ENCODE results near the gene PPP2R3B.
"Not testable (repeated sequence)": the region's sequence is repeated elsewhere in the genome, so short reads cannot be mapped to it uniquely, and the experiment has no call there.

Gene PPP2R3B

DNA sequence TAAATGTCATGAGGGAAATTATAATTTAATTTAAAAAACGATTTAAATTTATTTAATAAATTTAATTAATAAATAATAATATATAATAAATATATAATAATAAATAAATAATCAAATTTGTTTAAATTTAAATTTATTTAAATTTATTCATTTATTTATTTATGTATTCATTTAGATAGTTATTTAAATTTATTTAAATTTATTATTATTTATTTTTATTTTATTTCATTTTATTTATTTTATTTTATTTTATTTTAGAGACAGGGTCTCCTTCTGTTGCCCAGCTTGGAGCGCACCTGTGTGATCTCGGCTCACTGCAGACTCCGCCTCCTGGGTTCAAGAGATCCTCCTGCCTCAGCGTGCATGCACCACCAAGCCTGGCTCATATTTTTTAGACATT, 18.4 kb upstream of the PPP2R3B start:
- no peak for DNase-seq (ENCODE audit: low spot score)

DNA sequence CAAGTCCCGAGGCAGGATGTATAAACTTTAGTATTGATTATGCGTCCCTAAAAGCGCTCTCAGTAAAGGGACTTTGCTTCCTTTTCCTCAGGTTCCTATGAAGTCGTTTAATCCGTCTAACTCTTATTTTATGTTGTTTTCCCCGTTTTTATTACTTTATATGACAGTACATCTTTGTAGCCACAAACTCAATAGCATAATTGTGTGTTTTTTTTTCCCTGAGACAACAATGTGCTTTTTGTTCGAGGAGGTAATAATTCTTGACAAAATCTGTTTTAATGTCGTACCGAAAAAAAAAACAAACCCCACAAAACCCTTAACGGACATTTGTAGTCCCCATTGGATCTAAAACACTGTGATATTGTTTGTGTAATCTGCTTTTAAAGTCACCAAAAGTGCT, 17.9 kb upstream of the PPP2R3B start:
- no peak for DNase-seq (ENCODE audit: low spot score)

DNA sequence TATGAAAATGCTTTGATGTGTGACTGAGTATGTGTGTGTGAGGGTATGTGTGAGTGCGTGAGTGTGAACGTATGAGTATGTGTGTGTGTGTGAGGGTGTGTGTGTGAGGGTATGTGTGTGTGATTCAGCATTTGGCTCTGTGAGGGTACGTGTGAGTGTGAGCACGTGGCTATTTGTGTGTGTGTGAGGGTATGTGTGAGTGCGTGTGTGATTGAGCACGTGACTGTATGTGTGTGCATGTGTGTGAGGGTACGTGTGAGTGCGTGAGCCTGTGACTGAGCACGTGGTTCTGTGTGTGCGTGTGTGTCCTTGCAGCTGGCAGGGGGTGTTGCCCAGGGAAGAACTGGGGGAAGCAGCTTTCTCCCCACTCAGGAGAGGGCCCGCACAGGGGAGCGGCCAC, 16.1 kb upstream of the PPP2R3B start:
- DNase-seq (ENCODE audit: low spot score) = no peak

DNA sequence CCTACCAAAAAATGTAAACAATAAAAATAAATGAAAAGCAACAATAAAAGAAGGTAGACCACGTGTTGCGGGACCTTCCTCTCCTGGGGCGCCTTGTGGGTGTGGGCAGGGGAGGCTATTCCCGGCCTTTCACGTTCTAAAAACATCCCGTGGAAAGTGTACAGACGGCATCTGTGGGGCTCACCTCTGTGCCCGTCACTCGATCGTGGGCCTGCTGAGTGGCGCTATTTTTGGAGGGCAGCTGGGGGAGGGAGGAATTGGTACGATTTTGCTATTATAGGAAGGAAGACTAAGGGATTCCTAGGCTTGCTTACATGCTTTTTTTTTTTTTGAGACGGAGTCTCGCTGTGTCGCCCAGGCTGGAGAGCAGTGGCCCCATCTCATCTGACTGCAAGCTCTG, 13.6 kb upstream of the PPP2R3B start:
- no peak for DNase-seq (ENCODE audit: low spot score)

DNA sequence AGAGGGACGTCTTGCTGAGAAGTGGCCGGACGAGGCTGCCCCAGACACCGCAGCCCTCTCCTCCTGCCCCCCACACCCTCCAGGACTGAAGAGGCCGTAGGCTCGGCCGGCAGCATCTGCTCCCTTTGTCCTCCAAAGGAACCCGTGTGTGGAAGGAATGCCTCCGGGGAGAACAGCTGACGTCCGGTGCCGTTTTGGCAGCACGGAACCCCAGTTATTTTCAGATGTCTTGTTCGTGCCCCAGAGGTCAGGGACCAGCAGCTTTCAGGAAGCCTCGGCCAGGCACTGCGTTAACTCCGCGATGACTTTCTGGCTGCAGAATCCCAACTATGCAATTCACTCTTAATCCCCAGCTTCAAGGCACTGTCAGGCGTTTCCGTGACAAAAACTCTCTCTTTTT, 10.9 kb upstream of the PPP2R3B start:
- DNase-seq (ENCODE audit: low spot score) = no peak

DNA sequence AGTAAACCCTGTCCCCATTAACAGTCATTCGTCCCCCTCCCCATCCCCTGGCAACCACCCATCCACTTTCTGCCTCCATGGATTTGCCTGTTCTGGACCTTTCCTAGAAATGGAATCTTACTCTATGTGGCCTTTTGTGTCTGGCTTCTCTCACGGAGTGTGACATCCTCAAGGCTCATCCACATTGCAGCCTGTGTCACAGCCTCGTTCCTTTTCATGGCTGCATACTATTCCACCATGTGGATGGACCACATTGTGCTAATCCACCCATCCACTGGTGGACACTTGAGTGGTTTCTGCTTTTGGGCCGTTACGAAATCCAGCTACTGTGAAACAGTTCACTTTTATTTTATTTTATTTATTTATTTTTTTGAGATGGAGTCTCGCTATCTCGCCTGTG, 8.1 kb upstream of the PPP2R3B start:
- no peak for DNase-seq (ENCODE audit: low spot score)

DNA sequence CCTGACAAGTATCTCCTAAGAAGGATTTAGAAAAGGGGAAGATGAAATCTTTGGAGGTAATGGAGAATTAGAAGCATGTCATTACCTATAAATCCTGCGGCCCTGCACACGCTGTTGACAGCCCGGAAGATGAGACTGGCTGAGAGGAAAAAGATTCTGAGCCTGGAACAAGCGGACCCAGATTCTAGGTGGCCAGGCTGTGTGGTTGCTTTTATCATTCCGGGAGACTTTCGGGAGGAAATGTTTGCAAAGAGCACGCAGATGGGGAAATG, 5.8 kb upstream of the PPP2R3B start:
- no peak for DNase-seq (ENCODE audit: low spot score)

DNA sequence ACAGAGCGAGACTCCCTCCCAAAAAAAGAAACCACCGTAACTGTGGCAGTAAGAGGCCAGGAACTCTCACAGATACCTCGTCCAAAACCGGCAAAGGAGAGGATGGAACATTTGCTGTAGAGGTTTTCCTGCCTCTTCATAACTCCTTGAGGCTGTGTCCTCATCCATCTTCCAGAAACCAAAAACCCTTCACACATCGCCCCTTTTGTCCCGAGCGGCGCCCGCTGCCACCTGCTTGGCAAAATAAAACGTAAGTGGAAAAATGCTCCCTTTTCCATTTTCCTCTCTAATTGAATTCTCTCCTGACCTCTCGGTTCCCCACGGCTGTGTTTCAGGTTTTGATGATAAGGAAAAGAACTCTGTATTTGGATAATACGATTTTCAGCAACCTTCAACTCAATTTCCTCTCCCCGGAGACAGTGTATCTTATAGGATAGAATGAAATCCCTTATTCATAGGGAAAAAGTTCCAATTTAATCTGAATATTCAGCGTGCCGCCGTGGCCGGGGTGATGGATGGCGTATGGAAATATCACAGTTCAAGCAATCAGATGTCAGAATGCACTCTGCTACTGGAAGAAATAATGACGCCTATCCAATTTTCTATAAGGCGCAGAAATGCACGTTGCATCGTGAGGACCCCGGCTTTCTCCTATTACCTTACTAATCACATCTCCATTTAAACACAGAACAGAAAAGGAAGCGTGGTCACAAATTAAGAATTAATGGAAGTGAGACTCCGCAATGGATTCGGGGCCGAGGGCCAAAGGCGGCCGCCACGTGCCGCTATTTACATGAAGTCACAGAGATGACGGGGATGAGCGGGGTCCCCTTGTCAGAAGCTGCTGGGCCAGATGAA, 5.2 kb upstream of the PPP2R3B start:
- no peak for DNase-seq (ENCODE audit: low spot score)

DNA sequence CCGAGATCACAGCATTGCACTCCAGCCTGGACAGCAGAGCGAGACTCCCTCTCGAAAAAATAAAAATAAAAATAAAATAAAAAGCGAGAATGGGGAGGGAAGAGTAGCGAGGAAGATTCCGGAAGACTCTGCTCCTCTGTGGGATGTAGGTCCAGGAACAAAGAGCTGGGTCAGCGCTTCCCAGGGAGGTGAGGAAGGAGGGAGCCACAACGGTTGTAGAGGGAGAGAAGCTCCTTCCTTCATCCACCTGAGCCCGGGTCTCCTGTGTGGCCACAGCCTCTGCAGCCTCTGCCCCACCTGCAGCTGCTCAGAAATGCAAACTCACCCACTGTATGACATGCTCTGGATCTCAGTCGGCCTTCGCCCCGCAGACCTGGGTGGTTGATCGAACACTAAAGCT, 3.8 kb upstream of the PPP2R3B start:
- no peak for DNase-seq (ENCODE audit: low spot score)

DNA sequence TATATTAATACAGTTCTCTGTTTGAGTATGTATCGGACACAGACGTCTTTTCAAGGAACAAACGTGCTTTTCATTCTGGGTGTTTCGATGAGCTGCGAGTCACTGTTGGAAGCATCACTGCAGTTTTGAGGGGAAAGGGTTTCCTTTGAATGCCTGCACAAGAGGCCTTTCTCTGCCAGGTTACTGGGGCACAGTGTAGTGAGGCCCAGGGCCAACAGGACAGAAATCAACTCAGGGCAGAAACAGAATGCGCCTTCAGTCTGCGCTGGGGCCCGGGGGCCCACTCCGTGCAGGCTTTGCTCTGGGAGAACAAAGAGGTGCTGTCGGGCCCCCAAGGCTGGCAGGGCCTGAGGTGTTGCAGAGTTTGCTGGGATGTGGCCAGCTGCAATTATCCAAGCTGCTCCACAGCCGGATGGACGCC, 2.3 kb upstream of the PPP2R3B start:
- no peak for DNase-seq (ENCODE audit: low spot score)

DNA sequence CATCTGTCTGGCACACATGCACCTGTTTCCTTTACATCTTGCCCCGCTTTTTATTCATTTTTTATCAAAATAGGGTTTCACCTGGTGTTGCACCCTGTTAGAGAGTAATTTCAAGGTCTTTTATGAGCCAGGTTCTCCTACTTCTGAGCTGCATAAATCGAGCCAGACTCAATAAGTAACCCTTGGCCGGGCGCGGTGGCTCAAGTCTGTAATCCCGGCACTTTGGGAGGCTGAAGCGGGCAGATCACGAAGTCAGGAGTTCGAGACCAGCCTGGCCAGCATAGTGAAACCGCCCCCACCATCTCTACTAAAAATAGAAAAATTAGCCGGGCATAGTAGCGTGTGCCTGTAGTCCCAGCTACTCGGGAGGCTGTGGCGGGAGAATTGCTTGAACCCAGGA, 1.0 kb upstream of the PPP2R3B start:
- DNase-seq (ENCODE audit: low spot score) = no peak

DNA sequence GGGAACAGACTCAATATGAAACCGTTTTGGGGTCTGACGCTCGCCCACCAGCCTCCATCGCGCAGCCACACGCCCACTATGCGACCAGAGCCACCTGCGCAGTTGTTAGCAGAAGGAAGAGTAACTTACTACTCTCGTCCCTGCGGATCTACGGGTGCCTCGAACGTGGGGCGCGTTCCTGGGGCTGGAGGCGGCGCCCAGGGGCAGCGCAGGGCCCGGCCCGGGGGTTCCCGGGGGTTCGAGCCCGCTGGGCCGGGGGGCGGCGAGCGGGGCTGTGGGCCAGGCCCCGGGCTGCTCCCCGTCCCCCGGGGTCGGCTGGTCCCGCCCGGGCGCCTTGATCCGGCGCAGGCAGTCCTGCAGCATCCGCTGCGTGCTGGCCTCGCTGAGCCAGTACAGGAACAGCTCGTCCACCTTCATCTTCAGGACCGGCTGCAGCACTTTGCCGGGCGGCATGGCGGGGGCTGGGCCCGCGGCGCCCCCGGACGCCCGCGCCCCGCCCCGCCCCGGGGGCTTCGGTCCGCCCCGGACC, 404 bp downstream of the PPP2R3B start:
- no peak for DNase-seq (ENCODE audit: low spot score)

DNA sequence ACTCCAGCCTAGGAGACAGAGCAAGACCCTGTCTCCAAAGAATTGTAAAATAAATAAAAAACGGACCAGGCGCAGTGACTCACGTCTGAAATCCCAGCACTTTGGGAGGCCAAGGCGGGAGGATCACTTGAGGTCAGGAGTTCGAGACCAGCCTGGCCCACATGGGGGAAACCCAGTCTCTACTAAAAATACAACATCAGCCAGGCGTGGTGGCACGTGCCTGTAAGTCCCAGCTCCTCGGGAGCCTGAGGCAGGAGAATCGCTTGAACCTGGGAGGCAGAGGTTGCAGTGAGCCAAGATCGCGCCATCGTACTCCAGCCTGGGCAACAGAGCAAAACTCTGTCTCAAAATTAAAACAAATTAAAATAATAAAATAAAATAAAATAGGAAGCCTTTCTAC, 971 bp downstream of the PPP2R3B start:
- not testable (repeated sequence) for DNase-seq (ENCODE audit: low spot score)

DNA sequence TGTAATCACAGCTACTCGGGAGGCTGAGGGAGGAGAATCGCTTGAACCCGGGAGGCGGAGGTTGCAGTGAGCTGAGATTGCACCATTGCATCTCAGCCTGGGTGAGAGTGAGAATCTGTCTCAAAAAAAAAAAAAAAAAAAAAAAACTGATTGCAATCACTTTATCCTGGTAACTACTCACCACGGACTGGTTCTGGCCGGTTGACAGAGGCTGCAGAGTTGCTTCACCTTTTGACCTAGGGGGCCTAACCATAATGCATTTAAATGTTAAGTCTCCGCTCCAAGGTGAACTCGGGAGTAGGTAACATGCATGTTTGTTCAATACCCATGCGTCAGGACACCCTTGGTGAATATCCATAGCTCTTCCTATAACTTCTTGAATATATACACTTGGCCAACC, 1.8 kb downstream of the PPP2R3B start:
- DNase-seq (ENCODE audit: low spot score) = no peak

DNA sequence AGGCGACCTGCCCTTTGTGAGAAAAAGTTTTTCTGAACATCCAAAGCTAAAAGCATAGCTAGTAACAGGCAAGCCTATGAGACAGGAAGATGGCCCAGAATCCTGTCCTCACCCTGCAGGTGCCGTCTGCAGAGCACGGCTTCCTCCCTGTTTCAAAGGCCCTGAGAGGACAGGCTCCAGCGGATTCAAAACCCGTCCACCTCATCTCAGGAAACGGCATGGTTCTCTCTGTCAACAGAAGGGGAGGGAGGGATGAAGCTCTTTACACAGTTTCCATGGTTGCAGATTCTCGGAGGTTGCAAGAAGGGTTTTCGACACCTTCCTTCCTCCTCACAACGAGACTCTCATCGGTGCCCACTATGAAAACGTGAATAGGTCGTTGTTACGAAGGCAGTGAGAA, 8.3 kb downstream of the PPP2R3B start:
- DNase-seq (ENCODE audit: low spot score) = no peak

DNA sequence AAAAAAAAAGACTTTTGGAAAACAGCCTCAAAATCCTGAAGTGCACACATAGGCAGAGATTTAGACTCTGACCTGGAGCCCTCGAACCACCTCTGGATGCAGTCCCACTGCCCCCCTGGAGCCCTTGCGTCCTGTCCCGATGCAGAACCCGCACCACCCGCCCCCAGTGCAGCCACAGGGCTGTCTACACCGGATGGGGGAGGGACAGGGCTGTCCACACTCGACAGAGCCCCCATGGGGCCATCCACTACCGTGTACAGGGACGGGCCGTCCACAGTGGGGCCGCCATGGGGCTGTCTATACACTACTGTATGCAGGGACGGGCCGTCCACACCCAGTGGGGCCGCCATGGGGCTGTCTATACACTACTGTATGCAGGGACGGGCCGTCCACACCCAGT, 10.5 kb downstream of the PPP2R3B start:
- not testable (repeated sequence) for DNase-seq (ENCODE audit: low spot score)

DNA sequence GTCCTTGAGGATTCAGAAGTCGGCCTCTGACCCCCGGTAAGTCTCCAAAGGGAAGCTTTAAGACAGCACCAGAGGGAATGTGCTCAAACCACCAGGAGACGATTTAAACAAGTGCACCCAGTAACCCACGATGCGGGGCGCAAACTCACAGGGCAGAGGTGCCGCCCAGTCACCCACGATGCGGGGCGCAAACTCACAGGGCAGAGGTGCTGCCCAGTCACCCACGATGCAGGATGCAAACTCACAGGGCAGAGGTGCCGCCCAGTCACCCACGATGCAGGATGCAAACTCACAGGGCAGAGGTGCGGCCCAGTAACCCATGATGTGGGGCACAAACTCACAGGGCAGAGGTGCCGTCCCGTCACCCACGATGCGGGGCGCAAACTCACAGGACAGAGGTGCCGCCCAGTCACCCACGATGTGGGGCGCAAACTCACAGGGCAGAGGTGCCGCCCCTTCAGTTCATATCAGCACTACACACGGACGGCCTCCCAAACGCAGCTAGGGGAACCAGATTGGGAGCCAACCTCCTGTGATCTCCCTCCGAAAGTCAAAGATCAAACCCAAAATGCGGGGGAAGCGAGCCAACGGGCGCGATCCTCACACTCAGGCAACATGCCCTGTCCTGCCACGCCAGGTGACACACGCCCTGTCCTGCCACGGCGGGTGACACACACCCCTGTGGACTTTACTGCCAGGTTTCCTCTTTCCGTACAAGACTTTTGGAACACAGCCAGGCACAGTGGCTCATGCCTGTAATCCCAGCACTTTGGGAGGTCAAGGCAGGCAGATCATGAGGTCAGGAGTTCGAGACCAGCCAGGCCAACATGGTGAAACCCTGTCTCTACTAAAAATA, 11.3 kb downstream of the PPP2R3B start:
- DNase-seq (ENCODE audit: low spot score) = no peak

DNA sequence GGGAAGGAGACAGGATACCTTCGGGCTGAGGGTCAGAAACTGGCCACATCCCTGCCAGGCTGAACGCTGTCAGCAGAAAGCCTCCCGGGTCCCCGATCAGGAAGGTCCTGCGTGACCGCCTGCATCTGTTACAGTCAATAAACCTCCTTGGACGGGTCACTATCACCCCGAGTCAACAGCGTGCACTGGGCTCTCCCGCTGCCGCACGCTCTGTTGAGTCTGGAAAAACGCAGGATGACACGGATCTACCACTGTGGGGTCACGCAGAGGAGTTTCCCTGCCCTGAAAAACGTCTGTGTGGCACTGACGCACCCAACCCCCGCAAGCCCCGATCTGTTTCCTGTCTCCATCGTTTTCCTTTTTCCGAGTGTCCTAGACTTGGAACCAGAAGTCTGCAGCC, 12.1 kb downstream of the PPP2R3B start:
- DNase-seq (ENCODE audit: low spot score) = peak; percentile 35

DNA sequence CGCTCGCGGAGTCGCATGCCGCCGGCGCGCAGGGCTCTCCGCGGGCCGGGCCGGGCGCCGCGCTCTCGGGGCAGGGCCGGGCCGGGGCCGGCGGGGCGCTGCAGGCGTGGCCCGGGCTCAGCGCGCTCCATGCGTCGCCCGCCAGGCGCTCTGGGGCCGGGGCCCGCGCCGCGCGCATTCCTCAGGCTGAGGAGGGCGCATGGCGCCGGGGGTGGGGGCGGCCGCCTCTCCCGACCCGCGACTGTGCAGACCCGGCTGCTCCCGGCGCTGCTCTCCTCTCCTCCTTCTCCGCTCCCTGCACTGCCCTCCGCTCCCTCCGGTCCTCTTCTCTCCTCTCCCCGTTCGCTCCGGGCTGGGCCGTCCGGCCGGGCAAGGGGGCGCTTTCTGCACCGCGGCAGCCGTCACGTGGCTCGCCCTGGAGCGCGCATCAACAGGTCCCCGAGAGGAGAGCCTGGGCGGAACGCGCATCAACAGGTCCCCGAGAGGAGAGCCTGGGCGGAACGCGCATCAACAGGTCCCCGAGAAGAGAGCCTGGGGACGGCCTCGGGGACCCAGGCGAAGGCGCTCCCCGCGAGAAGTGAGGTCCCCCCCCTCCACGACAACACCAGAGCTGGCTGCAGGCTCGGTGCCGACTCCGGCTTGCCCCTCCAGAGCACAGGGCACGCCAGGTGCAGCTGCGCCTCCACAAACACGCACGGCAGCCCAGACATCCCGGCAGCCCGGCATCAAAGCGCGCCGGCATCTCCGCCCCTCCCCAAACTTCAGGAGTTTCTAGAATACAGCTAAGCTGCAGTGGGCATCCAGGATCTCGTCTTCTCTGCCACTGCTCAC, 12.9 kb downstream of the PPP2R3B start:
- DNase-seq (ENCODE audit: low spot score) = no peak

DNA sequence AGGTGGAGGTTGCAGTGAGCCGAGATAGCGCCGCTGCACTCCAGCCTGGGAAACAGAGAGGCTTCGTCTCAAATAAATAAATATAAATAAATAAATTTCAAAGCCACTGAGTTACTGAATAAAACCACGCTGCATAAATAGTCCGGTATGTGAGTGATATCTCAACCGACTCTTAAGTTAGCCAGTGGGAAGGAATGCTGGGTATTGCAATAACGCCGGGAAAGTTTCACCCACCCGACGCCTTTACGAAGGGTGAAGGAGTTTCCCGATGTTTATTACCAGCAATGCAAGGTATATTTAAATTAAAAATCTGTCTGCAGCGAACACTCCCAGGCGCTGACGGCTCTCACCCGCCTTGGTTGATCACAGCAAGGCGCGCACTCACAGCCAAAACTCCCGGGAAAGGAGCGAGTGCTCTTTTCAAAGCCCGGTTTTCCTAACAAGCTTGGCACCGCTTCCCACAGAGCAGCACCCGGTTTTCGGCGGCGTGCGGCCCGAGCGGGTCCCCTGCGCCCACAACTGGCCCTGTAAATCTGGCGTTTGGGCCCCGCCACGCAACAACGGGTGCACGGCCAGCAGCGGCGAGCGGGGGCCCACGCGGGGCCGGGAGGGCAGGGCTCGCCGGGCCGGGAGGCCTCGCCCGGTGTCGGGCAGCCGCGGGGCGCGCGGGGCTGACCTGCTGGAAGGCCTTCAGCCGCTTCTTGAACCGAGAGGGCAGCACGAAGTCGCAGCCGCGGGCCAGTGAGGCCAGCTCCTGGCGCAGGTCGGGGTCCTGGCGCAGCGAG, 13.7 kb downstream of the PPP2R3B start:
- no peak for DNase-seq (ENCODE audit: low spot score)

DNA sequence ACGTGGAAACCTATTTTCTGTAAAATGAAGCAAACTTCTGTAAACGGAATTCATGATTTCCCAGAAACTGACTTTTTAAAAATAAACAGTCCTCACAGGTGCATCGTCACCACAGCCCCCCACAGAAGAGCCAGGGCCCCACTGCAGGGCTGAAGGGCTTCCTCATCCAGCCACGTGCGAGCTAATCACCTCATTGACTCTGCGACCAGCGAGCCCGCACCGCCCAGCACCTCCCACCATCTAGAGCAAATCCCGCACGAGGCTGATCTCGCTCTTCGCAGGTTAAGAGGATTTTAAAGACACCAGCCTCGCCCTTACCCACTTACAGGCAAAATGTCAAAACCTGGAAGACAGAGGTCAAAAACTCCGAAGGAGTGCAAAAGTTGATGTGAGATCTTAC, 14.8 kb downstream of the PPP2R3B start:
- no peak for DNase-seq (ENCODE audit: low spot score)

Measured in kidney tubule cell (primary cell).